Stimulated activated CD4-positive, alpha-beta T cell treated with anti-CD3 and anti-CD28 coated beads, Interleukin-15, amount 100 ng/mL, for 48 hours (primary cell): Measurements from ENCODE around the gene ZNF74.
"Not testable (repeated sequence)": the region's sequence is repeated elsewhere in the genome, so short reads cannot be mapped to it uniquely, and the experiment has no call there.

Experiments
- DNase-seq, 2 donors: peaks; one replicate each; pipeline ENCODE4 v3.0.0-alpha.2; 2020; ENCODE audit warnings: low read depth in 2 of 2

ZNF74 gene

GRCh38 chr22:20376281-20376680 is 17.7 kb upstream of the ZNF74 start:
- not testable (repeated sequence) for DNase-seq

- DNase-seq: not testable (repeated sequence)
Measured at GRCh38 chr22:20376983-20377382, 17.0 kb upstream of the ZNF74 start.

GRCh38 chr22:20378110-20378509 is 15.8 kb upstream of the ZNF74 start:
- DNase-seq: no peak

- DNase-seq: not testable (repeated sequence)
Measured at GRCh38 chr22:20378684-20379083, 15.3 kb upstream of the ZNF74 start.

GRCh38 chr22:20380486-20380885 is 13.5 kb upstream of the ZNF74 start:
- DNase-seq: no peak

- no peak for DNase-seq
Measured at GRCh38 chr22:20383538-20383937, 10.4 kb upstream of the ZNF74 start.

GRCh38 chr22:20384171-20384570 is 9.8 kb upstream of the ZNF74 start:
- no peak for DNase-seq

GRCh38 chr22:20384865-20385264 is 9.1 kb upstream of the ZNF74 start:
- DNase-seq: no peak

- no peak for DNase-seq
Measured at GRCh38 chr22:20386336-20386735, 7.6 kb upstream of the ZNF74 start.

GRCh38 chr22:20386972-20387371 is 7.0 kb upstream of the ZNF74 start:
- DNase-seq: no peak

- DNase-seq: no peak
Measured at GRCh38 chr22:20388200-20388599, 5.8 kb upstream of the ZNF74 start.

GRCh38 chr22:20389288-20389687 is 4.7 kb upstream of the ZNF74 start:
- no peak for DNase-seq

GRCh38 chr22:20390394-20390907 is 3.5 kb upstream of the ZNF74 start:
- DNase-seq: no peak

GRCh38 chr22:20391222-20391621 is 2.7 kb upstream of the ZNF74 start:
- DNase-seq: no peak

- not testable (repeated sequence) for DNase-seq
Measured at GRCh38 chr22:20392365-20392881, 1.5 kb upstream of the ZNF74 start.

- DNase-seq: no peak
Measured at GRCh38 chr22:20392983-20393704, 807 bp upstream of the ZNF74 start.

- DNase-seq: no peak
Measured at GRCh38 chr22:20395181-20395906, 1.4 kb downstream of the ZNF74 start.

- no peak for DNase-seq
Measured at GRCh38 chr22:20395907-20396287, 1.9 kb downstream of the ZNF74 start.

GRCh38 chr22:20396639-20397038 is 2.7 kb downstream of the ZNF74 start:
- no peak for DNase-seq

GRCh38 chr22:20397498-20397897 is 3.5 kb downstream of the ZNF74 start:
- DNase-seq: no peak

GRCh38 chr22:20398420-20398819 is 4.5 kb downstream of the ZNF74 start:
- no peak for DNase-seq

- no peak for DNase-seq
Measured at GRCh38 chr22:20399866-20400605, 6.1 kb downstream of the ZNF74 start.
